GM18870 (cell line): ENCODE data around the gene TMIGD2.
"Not testable (repeated sequence)": the region's sequence is repeated elsewhere in the genome, so short reads cannot be mapped to it uniquely, and the experiment has no call there.

Experiments used
- ATAC-seq: cut with Tn5 transposase; IDR thresholded peaks from one replicate; pipeline ENCODE4 v1.9.1; 2021; ENCODE audit warnings: moderate library complexity; ENCODE audit not compliant: unreplicated experiment

TMIGD2 gene

GRCh38 chr19:4302243-4302640, at the start of gene TMIGD2:
Gene TMIGD2 (minus strand): TSS chr19:4302389. CDS start chr19:4302385, 4 bp downstream.
- no peak for ATAC-seq

- no peak for ATAC-seq
Measured at GRCh38 chr19:4350726-4351125, 48.5 kb upstream of the TMIGD2 start.

- no peak for ATAC-seq
Measured at GRCh38 chr19:4350111-4350510, 47.9 kb upstream of the TMIGD2 start.

- ATAC-seq = not testable (repeated sequence)
Measured at GRCh38 chr19:4349225-4349624, 47.0 kb upstream of the TMIGD2 start.

GRCh38 chr19:4347521-4347920, 45.3 kb upstream of the TMIGD2 start:
- no peak for ATAC-seq

GRCh38 chr19:4346020-4346383, 43.8 kb upstream of the TMIGD2 start:
- no peak for ATAC-seq

- no peak for ATAC-seq
Measured at GRCh38 chr19:4345342-4346019, 43.3 kb upstream of the TMIGD2 start.

GRCh38 chr19:4343370-4344307, 41.5 kb upstream of the TMIGD2 start, which contains the start of gene MPND:
Gene MPND (plus strand): TSS chr19:4343562. CDS start chr19:4343594, 32 bp downstream.
- ATAC-seq = no peak

- peak; percentile 89 for ATAC-seq
Measured at GRCh38 chr19:4342615-4343369, 40.6 kb upstream of the TMIGD2 start.

GRCh38 chr19:4342314-4342614, 40.1 kb upstream of the TMIGD2 start:
- no peak for ATAC-seq

- ATAC-seq = no peak
Measured at GRCh38 chr19:4338441-4339355, 36.5 kb upstream of the TMIGD2 start, which contains the start of gene STAP2. Gene STAP2 (minus strand): TSS chr19:4338827. CDS start chr19:4338753, 74 bp downstream.

- no peak for ATAC-seq
Measured at GRCh38 chr19:4337906-4338440, 35.8 kb upstream of the TMIGD2 start.

- no peak for ATAC-seq
Measured at GRCh38 chr19:4334929-4335570, 32.9 kb upstream of the TMIGD2 start.

- no peak for ATAC-seq
Measured at GRCh38 chr19:4329858-4330257, 27.7 kb upstream of the TMIGD2 start.

GRCh38 chr19:4328991-4329681, 26.9 kb upstream of the TMIGD2 start:
- not testable (repeated sequence) for ATAC-seq

- ATAC-seq = no peak
Measured at GRCh38 chr19:4328243-4328990, 26.2 kb upstream of the TMIGD2 start.

GRCh38 chr19:4327877-4328242, 25.7 kb upstream of the TMIGD2 start:
- ATAC-seq = no peak

GRCh38 chr19:4327252-4327876, 25.2 kb upstream of the TMIGD2 start:
- ATAC-seq = no peak
